HG03135 (cell line): Measurements from ENCODE around the gene ATG3.
A peak's percentile ranks its signal among the peaks of the same experiment; 100 is the strongest.
"Not testable (repeated sequence)": the region's sequence is repeated elsewhere in the genome, so short reads cannot be mapped to it uniquely, and the experiment has no call there.

ENCODE experiments used
- ATAC-seq: cut with Tn5 transposase; IDR thresholded peaks from one replicate; pipeline ENCODE4 v1.9.1; 2021; ENCODE audit warnings: mild to moderate bottlenecking, moderate library complexity; ENCODE audit not compliant: unreplicated experiment

The ATG3 gene

DNA sequence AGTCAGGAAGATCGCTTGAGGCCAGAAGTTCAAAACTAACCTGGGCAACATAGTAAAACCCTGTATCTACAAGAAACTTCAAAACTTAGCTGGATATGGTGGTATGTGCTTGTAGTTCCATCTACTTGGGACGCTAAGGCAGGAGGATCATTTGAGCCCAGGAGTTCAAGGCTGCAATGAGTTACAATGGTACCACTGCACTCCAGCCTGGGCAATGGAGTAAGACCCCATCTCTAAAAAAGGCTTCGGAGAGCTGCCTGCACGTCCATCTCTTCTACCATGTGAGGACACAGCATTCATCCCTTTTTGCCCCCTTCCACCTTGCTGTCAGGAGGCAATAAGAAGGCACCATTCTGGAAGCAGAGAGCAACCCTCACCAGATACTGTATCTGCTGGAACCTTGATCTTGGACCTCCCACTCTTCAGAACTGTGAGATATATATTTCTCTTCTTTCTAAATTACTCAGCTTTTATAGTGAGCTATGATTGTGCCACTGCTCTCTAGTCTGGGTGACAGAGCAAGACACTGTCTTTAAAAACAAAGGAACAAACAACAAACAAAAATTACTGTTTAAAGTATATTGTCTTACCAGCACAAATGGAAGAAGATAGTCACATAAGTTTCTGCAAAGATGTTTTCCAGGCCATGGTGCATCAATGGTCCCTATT, 58.3 kb downstream of the ATG3 start:
- no peak for ATAC-seq

DNA sequence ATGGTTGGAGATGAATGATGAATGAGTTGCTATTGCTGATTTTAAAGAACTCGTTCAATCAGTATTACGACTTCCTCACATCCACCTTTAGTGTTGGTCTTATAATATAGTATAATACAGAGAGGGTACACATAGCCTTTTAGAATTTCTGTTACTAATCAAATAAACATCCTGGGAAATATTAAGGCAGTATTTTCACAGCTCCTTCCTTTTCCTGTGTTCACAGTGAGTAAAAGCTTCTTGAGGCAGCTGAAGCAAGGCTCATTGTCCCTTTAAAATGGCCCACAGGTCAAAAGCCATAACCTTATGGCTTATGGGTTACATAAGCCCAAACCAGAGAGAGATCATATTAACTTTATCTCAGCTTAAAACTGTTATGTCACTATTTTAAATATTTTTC, 61.1 kb downstream of the ATG3 start:
- ATAC-seq = no peak

DNA sequence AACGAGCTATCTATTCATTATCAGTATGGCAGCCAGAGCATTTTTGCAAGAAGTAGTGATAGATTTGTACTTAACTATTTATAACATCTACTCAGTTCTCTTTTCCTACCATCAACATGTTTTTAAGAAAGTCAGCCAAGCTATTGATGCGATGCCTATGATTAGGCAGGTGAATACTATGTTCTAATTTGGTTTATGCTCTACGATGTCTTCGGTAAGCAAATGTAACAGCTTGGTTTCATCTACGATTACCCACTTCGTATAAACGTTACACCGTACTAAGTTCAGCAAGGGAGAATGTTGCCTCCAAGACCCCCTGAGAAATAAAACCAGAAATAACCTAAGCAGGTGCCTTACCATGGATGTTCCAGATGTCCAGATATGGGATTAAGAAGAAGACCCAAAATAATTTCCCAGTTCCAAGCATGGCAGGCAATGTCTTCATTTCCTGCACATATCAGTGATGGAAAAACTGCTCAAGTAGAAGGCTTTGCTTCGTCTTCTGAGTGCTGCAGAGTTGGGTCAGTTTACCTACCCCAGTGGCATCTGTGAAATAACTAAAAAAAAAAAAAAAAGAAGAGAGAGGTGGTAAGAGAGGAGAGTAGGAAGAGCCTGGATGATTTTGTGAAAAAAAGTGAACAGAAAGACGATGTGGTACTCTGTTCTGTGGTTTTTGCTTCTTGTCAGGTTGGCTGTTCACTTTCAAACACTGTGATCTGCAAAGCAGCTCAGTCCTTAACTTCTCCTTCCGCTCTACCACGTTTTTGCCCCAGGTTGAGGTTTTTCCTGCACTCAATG, 62.6 kb downstream of the ATG3 start, which contains the start of gene BTLA:
Gene BTLA (minus strand): TSS at position 559 of the 798 bp plus-strand sequence. CDS start 114 bp downstream, at position 445.
- ATAC-seq = peak; percentile 47

DNA sequence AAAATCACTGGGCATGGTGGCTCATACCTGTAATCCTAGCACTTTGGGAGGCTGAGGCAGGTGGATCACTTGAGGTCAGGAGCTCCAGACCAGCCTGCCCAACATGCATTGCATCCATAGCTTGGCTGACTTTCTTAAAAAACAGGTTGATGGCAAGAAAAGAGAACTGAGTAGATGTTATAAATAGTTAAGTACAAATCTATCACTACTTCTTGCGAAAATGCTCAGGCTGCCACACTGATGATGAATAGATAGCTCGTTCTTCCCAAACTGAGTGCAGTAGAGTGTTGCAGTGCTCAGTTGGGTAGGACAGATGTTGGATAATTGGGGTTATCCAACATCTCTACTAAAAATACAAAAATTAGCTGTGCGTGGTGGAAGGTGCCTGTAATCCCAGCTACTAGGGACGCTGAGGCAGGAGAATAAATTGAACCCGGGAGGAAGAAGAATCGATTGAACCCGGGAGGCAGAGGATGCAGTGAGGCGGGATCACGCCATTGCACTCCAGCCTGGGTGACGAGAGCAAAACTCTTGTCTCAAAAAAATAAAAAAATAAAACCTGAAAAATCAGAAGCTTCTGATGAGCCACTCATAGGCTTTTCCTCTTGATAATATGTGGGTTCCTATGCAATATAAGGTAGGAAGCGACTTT, 63.7 kb downstream of the ATG3 start:
- no peak for ATAC-seq

DNA sequence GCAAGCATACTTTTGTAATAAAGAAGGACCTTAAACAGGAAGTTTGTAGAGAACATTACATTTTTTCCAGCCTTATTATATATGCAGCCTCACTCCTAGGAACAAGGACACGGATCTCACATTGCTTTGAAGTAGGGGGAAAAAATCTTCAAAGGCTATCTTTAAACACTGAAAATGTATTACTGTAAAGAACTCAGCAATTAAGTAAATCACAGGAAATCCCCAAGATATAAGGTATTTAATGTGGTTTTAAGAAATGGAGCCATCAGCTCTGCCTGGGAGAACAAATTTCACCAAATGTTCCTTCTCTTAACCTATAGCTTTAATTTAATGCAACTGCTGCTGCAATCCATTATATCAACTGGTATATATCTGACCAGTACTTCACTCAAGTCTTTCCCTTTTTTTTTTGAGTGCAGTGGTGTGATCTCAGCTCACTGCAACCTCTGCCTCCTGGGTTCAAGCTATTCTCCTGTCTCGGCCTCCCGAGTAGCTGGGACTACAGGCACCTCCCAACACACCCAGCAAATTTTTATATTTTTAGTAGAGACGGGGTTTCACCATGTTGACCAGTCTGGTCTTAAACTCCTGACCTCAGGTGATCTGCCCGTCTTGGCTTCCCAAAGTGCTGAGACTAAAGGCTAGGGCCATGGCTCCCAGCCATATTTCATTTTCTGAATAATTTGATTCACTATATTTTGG, 65.2 kb downstream of the ATG3 start:
- ATAC-seq = no peak

DNA sequence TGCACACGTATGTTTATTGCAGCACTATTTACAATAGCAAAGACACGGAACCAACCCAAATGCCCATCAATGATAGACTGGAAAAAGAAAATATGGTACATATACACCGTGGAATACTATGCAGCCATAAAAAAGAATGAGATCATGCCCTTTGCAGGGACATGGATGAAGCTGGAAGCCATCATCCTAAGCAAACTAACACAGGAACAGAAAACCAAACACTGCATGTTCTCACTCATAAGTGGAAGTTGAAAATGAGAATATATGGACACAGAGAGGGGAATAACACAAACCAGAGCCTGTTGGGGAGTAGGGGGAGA, 67.4 kb downstream of the ATG3 start:
- ATAC-seq = not testable (repeated sequence)

DNA sequence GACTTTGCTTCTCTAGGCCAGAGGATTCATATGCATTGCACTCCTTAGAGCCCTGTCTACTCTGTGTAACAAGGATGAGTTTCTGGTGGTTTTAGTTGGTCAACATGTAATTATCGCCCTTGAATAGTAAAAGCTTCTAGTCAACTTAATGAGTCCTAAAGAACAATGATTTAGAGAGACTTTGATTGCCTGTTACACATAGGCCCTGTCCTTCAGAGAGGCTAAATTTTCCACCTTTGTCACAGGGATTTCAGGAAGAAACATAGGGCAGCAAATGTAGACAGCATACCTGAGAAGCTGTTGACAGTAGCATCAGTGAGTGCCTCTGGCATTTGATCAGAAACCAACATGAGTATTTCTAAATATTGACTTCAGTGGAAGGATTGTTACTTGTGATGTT, 69.6 kb downstream of the ATG3 start:
- ATAC-seq = no peak

DNA sequence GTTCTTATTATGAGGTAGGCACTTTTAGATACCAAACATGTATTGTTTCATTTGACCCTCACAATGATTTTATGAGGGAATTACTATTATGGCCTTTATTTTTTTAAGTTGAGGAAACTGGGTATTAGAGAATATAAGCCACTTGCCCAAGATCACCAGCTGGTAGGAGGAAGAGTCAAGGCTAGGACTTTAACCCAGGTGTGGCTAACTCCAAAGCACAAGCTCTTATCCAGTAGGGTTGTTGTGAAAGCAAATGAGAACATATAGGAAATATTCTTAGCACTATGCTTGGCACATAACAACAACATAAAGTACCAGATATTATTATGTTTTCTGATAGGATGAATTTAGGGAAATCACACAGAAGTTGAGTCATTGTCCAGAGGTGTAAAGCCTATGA, 70.4 kb downstream of the ATG3 start:
- ATAC-seq = no peak

DNA sequence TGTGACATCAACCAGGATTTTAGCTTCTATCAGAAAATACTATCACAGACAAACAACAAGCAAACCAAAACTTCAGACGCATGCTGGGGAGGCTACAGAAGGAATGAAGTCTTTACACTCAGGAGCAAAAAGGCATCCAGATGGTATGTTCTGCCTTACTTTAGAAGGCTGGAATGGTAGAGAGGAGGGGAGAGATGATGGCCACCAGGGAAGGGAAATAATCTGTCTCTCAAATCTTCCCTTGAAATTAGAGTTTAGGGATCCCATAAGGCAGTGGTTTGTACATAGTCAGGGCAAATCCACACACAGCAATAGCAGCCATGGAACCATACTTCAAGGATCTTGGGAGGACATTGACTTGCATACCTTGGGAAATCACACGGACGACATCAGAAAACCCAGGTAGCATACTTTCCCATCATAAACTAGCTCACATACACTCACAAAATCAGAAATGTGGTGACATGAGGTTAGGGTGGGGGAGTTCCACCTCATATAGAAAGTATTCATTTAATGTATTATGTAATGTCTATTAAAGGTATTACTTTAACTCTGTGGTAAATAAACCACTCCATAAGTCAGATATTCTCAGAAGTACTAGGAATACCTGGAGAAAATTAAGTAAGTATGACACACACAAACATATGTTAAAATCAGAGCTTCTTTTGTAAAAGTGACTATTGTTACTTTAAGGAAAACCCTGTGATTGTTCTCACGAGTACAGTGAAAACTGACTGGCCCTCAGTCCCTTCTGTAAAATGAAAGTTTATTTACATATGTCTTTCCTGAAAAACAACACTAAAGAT, 71.9 kb downstream of the ATG3 start:
- ATAC-seq = no peak

DNA sequence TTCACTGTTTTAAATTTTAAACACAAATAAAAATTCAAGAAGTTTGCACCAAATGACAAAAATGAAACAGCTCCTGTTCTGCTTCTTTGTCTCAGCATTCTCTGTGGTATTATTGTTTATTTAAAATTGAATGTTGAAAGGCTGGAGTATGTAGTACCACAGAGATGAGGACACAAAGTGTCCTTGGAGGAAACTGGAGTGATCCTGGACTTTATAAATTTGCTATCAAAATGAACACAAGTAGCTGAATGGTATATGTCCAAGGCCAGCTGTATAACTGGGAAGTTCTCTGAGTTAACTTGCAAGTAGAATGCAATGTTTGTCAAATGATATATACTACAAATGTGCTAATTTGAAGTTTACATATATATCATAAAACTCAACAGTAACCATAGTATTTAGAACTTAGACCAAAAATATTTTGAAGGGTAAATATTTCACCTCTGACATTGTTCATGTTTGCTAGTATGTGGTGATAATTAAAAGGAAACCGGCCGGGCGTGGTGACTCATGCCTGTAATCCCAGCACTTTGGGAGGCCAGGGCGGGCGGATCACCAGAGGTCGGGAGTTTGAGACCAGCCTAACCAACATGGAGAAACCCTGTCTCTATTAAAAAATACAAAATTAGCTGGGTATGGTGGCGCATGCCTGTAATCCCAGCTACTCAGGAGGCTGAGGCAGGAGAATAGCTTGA, 74.8 kb downstream of the ATG3 start:
- no peak for ATAC-seq

DNA sequence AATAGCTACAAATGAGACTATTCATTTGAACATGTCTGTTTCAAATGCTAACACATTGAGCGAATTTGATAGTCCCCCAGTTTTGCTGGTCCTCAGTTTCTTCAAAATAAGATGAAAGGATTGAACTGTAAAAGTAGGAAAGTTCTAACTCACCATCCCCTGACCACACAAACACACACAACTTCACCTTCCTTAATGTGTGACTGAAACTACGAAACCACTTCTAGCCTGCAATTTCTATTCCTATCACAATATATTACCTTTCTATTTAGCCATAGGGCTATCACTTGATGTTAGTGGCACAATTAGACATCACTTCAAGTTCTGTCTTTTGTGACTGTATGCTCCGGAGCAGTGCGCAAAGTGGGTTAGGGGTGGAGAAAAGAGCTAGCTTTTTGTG, 77.4 kb downstream of the ATG3 start:
- ATAC-seq = no peak

DNA sequence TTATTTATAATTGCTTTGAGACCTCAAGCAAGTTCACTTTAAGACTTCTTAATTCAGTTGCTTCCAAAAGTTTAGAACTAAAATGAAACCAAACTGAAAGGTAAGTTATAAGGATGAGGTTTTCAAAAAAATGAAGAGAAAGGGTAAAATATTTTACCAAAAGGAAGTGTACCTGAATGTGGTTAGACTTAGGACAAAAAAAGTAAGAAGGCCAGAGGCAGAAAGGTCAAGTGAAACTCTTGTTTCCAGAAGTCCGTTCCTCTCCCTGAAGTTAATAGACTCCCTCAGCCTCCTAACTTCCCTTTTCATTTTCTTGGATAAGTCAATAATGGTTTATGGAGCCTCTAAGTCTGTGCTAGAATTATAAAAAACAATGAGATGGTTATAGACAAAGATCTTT, 79.1 kb downstream of the ATG3 start:
- no peak for ATAC-seq
